A204.1 (cell line): ENCODE measurements around the gene ENAM.

Source experiments
- FAIRE-seq: peaks from 2 replicates; lab custom pipeline; 2012; peaks lifted over from hg19 to GRCh38; lab: Jason Lieb, UNC

ENAM gene

GRCh38 chr4:70628444-70628843, at the start of gene ENAM:
Gene ENAM (plus strand): TSS chr4:70628744. CDS start chr4:70629501, 757 bp downstream.
- no peak for FAIRE-seq

- FAIRE-seq = no peak
Observed at GRCh38 chr4:70581980-70582379, 46.6 kb upstream of the ENAM start.

- no peak for FAIRE-seq
Observed at GRCh38 chr4:70583952-70584834, 44.4 kb upstream of the ENAM start.

- no peak for FAIRE-seq
Observed at GRCh38 chr4:70586841-70587240, 41.7 kb upstream of the ENAM start.

- no peak for FAIRE-seq
Observed at GRCh38 chr4:70589785-70590184, 38.8 kb upstream of the ENAM start.

GRCh38 chr4:70591955-70592582, 36.5 kb upstream of the ENAM start, which contains the start of gene AMBN:
Gene AMBN (plus strand): TSS chr4:70592256. CDS start chr4:70592359, 103 bp downstream.
- FAIRE-seq = no peak

GRCh38 chr4:70594196-70594595, 34.3 kb upstream of the ENAM start:
- FAIRE-seq = no peak

GRCh38 chr4:70600305-70600704, 28.2 kb upstream of the ENAM start:
- no peak for FAIRE-seq

- FAIRE-seq = no peak
Observed at GRCh38 chr4:70600977-70601376, 27.6 kb upstream of the ENAM start.

- no peak for FAIRE-seq
Observed at GRCh38 chr4:70601422-70602039, 27.0 kb upstream of the ENAM start.

GRCh38 chr4:70603856-70604255, 24.7 kb upstream of the ENAM start:
- FAIRE-seq = no peak

GRCh38 chr4:70606459-70606858, 22.1 kb upstream of the ENAM start:
- no peak for FAIRE-seq

- no peak for FAIRE-seq
Observed at GRCh38 chr4:70607334-70607853, 21.1 kb upstream of the ENAM start.

GRCh38 chr4:70608324-70608723, 20.2 kb upstream of the ENAM start:
- no peak for FAIRE-seq

GRCh38 chr4:70613306-70614183, 15.0 kb upstream of the ENAM start:
- FAIRE-seq = no peak

- no peak for FAIRE-seq
Observed at GRCh38 chr4:70614184-70614555, 14.4 kb upstream of the ENAM start.

GRCh38 chr4:70619288-70619687, 9.3 kb upstream of the ENAM start:
- FAIRE-seq = no peak

GRCh38 chr4:70619778-70620177, 8.8 kb upstream of the ENAM start:
- no peak for FAIRE-seq

GRCh38 chr4:70623323-70623722, 5.2 kb upstream of the ENAM start:
- FAIRE-seq = no peak

- FAIRE-seq = no peak
Observed at GRCh38 chr4:70624226-70624793, 4.2 kb upstream of the ENAM start.

- no peak for FAIRE-seq
Observed at GRCh38 chr4:70627620-70628019, 924 bp upstream of the ENAM start.
